K562 (cell line): ENCODE data around the gene FCRL3. TPM values are rescaled to one million over a fixed set of nuclear protein-coding genes. Genes with fewer than 3 reads are reported as not detected.

Source experiments
- ATAC-seq: fragments of 200-7000 bp; cut with Tn5 transposase; 3 replicates; pipeline ENCODE4 v1.9.1; 2020; ENCODE audit warnings: moderate library complexity
- BruUV-seq: library from RNA; stranded (reverse); fragments of 400-500 nt; replicated peaks from 2 replicates; lab custom pipeline; 2021; lab: Mats Ljungman, UMichigan
- CTCF ChIA-PET: fragments of 300-600 bp; formaldehyde crosslinking; extraction: SDS; loops from one replicate; lab custom pipeline; 2021; ENCODE audit warnings: low intra/inter-chr PET ratio; lab: Yijun Ruan, JAX
- POLR2A ChIA-PET: fragments of 300-600, 350-650 bp; sonication (Branson Sonifier 250); formaldehyde crosslinking; extraction: SDS; loops from one replicate; lab custom pipeline; 2021; ENCODE audit warnings: antibody characterized with exemption, inconsistent platforms; lab: Yijun Ruan, JAX
- DNase-seq, 4 experiments: peaks; one replicate each; pipeline versions ENCODE4 v3.0.0 to v3.0.0-alpha.2; 2011 to 2018; ENCODE audit warnings: low spot score in 3 of 4, mixed read lengths in 3 of 4; ENCODE audit errors: extremely low read depth in 1 of 4
- FAIRE-seq: peaks from 2 replicates; lab custom pipeline; 2011; peaks lifted over from hg19 to GRCh38; lab: Jason Lieb, UNC
- H2AFZ ChIP-seq: 2 replicates; pipeline ENCODE4 v1.6.0; 2011; ENCODE audit warnings: low read depth, low read length, control low read depth, inconsistent platforms
- H3K27ac ChIP-seq: fragments of 200-600 bp; 3 replicates; pipeline ENCODE4 v1.8.0; 2011; ENCODE audit warnings: low read depth, mild to moderate bottlenecking, control low read depth, inconsistent platforms, low read length, moderate library complexity, mixed read lengths; ENCODE audit errors: extremely low read depth
- H3K27me3 ChIP-seq, 2 experiments: fragments of 300-600 bp in 1 of 2; 2 replicates in 1 of 2; 3 replicates in 1 of 2; pipeline versions ENCODE4 v1.6.0 to v1.8.0; 2011; ENCODE audit warnings: inconsistent platforms in 2 of 2, low read length in 2 of 2, mild to moderate bottlenecking in 1 of 2, mixed read lengths in 1 of 2, moderate library complexity in 1 of 2; ENCODE audit not compliant: control insufficient read depth in 2 of 2, insufficient read depth in 2 of 2
- H3K36me3 ChIP-seq: fragments of 300-600 bp; 3 replicates; pipeline ENCODE4 v1.8.0; 2011; ENCODE audit warnings: mild to moderate bottlenecking, low read length, inconsistent platforms; ENCODE audit not compliant: control insufficient read depth, insufficient read depth
- H3K4me1 ChIP-seq, 2 experiments: fragments of 200-600 bp in 1 of 2; replicated peaks in 1 of 2; 2 replicates in 1 of 2; 3 replicates in 1 of 2; pipeline versions ENCODE4 v1.5.1 to v1.8.0; 2011; ENCODE audit warnings: inconsistent platforms in 2 of 2, low read length in 2 of 2, mild to moderate bottlenecking in 1 of 2, mixed read lengths in 1 of 2, moderate library complexity in 1 of 2; ENCODE audit not compliant: control insufficient read depth in 2 of 2, insufficient read depth in 2 of 2
- H3K4me2 ChIP-seq: 2 replicates; pipeline ENCODE4 v1.6.1; 2011; ENCODE audit warnings: low read length, control low read depth, inconsistent platforms, mixed read lengths; ENCODE audit not compliant: insufficient read depth
- H3K4me3 ChIP-seq: fragments of 200-600 bp; sonication (generic), shearing (Covaris generic); 2 replicates; pipeline ENCODE4 v1.5.1; 2016; ENCODE audit warnings: control low read depth, inconsistent platforms
- H3K79me2 ChIP-seq: fragments of 200-600 bp; 3 replicates; pipeline ENCODE4 v1.8.0; 2011; ENCODE audit warnings: low read length, inconsistent platforms; ENCODE audit not compliant: control insufficient read depth, insufficient read depth
- H3K9ac ChIP-seq, 2 experiments: 2 replicates each; pipeline versions ENCODE4 v1.6.0 to v1.6.1; 2011; ENCODE audit warnings: low read depth in 2 of 2, low read length in 2 of 2, control low read depth in 1 of 2, inconsistent platforms in 1 of 2, mild to moderate bottlenecking in 1 of 2, mixed read lengths in 1 of 2; ENCODE audit not compliant: insufficient read depth in 1 of 2
- H3K9me1 ChIP-seq: one replicate; pipeline ENCODE4 v1.6.0; 2011; ENCODE audit warnings: inconsistent platforms, mild to moderate bottlenecking, low read length, moderate library complexity; ENCODE audit not compliant: control insufficient read depth, insufficient read depth
- H3K9me3 ChIP-seq: replicated peaks from 2 replicates; pipeline ENCODE4 v1.5.1; 2011; ENCODE audit warnings: low read depth, low read length, inconsistent platforms; ENCODE audit not compliant: control insufficient read depth, insufficient read depth
- H4K20me1 ChIP-seq: replicated peaks from 2 replicates; pipeline ENCODE4 v1.6.1; 2011; ENCODE audit warnings: low read length, inconsistent platforms, mixed read lengths; ENCODE audit not compliant: control insufficient read depth, insufficient read depth
- AFF4 ChIP-seq: sonication (generic); formaldehyde crosslinking; IDR thresholded peaks from 2 replicates; pipeline ENCODE4 v1.8.0; 2023; ENCODE audit warnings: mild to moderate bottlenecking, missing genetic modification reagents
- BHLHE40 ChIP-seq: IDR thresholded peaks from 2 replicates; pipeline ENCODE4 v1.6.1; 2011; ENCODE audit warnings: low read length, improper control_type of control experiment
- HDAC3 ChIP-seq: fragments of 450-650 bp; IDR thresholded peaks from 2 replicates; pipeline ENCODE4 v1.6.1; 2018; ENCODE audit warnings: borderline replicate concordance, mild to moderate bottlenecking, moderate library complexity; ENCODE audit not compliant: partially characterized antibody
- MLLT1 ChIP-seq, 2 experiments: fragments of 450-650 bp; IDR thresholded peaks; 2 replicates each; pipeline ENCODE4 v1.6.1; 2016
- SRSF3 ChIP-seq: fragments of 200-400 bp; formaldehyde crosslinking; IDR thresholded peaks from 2 replicates; pipeline ENCODE4 v1.6.1; 2016; ENCODE audit warnings: mild to moderate bottlenecking, low read length, moderate library complexity; ENCODE audit not compliant: insufficient read depth
- TAF9B ChIP-seq: fragments of 450-650 bp; IDR thresholded peaks from 2 replicates; pipeline ENCODE4 v1.6.1; 2018; ENCODE audit warnings: mild to moderate bottlenecking; ENCODE audit not compliant: partially characterized antibody
- USF2 ChIP-seq: sonication (generic); formaldehyde crosslinking; IDR thresholded peaks from 2 replicates; pipeline ENCODE4 v1.5.0; 2020; ENCODE audit warnings: missing genetic modification reagents
- XRCC5 ChIP-seq: fragments of 200-400 bp; formaldehyde crosslinking; IDR thresholded peaks from 2 replicates; pipeline ENCODE4 v1.6.1; 2017; ENCODE audit warnings: low read depth, mild to moderate bottlenecking, low read length
- ZBTB1 ChIP-seq: sonication (generic); formaldehyde crosslinking; IDR thresholded peaks from 2 replicates; pipeline ENCODE4 v1.8.1; 2023; ENCODE audit warnings: missing genetic modification reagents, low read depth, mild to moderate bottlenecking, borderline replicate concordance
- ZNF384 ChIP-seq: IDR thresholded peaks from 2 replicates; pipeline ENCODE4 v1.6.1; 2012; ENCODE audit warnings: low read depth, low read length, improper control_type of control experiment
- ZNF512 ChIP-seq: IDR thresholded peaks from 2 replicates; pipeline ENCODE4 v1.6.1; 2016; ENCODE audit warnings: missing genetic modification characterization, missing compliant biosample characterization
- ZNF740 ChIP-seq, 3 experiments: fragments of 200-800 bp in 1 of 3; sonication (Bioruptor generic) in 1 of 3; sonication (generic) in 1 of 3; formaldehyde crosslinking in 1 of 3; IDR thresholded peaks; 2 replicates each; pipeline versions ENCODE4 v1.6.1 to v1.8.0; 2016 to 2022; ENCODE audit warnings: mild to moderate bottlenecking in 2 of 3, missing compliant biosample characterization in 2 of 3, missing genetic modification characterization in 2 of 3, missing genetic modification reagents in 1 of 3
- WGBS: fragments of 100-300 bp; shearing (Covaris generic); methylation state at CpG from one replicate; pipeline ENCODE4 v1.1.6; 2016; ENCODE audit warnings: low coverage, mixed read lengths; ENCODE audit not compliant: insufficient coverage; ENCODE audit errors: missing lambda C conversion rate; 5-methylcytosine and 5-hydroxymethylcytosine counted together
- in situ Hi-C: fragments of 300-500 bp; cut with MboI; formaldehyde crosslinking; loops from 4 replicates; pipeline ENCODE4 v1.15.0; 2018; ENCODE audit warnings: inconsistent platforms, mixed read lengths
- intact Hi-C: fragments of 100-400 bp; cut with micrococcal nuclease; formaldehyde crosslinking; loops from 2 replicates; pipeline ENCODE4 v1.14.2; 2022
- polyA plus RNA-seq, 8 experiments: library from polyadenylated mRNA; depleted of rRNA in 4 of 8; stranded (reverse) in 5 of 8; unstranded in 3 of 8; fragments of >200 nt; fragmentation: Nextera tagmentation in 2 of 8; fragmentation: Illumina TruSeq in 1 of 8; extraction: Ambion mirVana in 2 of 8; extraction: Trizol in 1 of 8; gene quantifications; 2 replicates each; pipeline versions ENCODE4 v1.2.1 to v1.2.3, GENCODE V29; 2011 to 2014; ENCODE audit warnings: inconsistent platforms in 1 of 8, missing spikeins in 1 of 8
- total RNA-seq, 7 experiments: library from RNA; depleted of rRNA in 6 of 7; stranded (reverse); fragments of >200 nt in 6 of 7; fragmentation: Illumina TruSeq in 2 of 7; extraction: Trizol in 2 of 7; gene quantifications; 2 replicates each; pipeline versions ENCODE4 v1.2.1 to v1.2.3, GENCODE V29; 2011 to 2021; ENCODE audit warnings: low replicate concordance in 1 of 7

The FCRL3 gene
- total and polyA plus RNA-seq, 9 of the 15 experiments (the other 6 are each of a cell fraction or from before 2014, with no cell fraction given), result not detected

GRCh38 chr1:157739229-157739901 is 38.8 kb upstream of the FCRL3 start:
- DNase-seq (no peak), ATAC-seq (no peak), FAIRE-seq (no peak)
- intact Hi-C loops (no loop called here), in situ Hi-C loops (no loop called here)
- Histone ChIP-seq H3K9me3 (no peaks in the 10 kb centered on the region), H3K9me1 (no peaks in the 10 kb centered on the region), H3K27ac (no peak overlapping the region), H3K9ac (no peak overlapping the region), H2AFZ (no peak overlapping the region), H3K4me2 (no peak overlapping the region), H3K4me3 (no peak overlapping the region), H4K20me1 (no peaks in the 10 kb centered on the region), H3K27me3 (no peaks in the 10 kb centered on the region), H3K36me3 (no peaks in the 10 kb centered on the region), H3K79me2 (no peaks in the 10 kb centered on the region), H3K4me1 (no peaks in the 10 kb centered on the region)
- 1% methylated on average over 5 of the region's 5 CpGs for WGBS
- CTCF ChIA-PET, result no interaction called here
- BruUV-seq, result no TSS peak
- POLR2A ChIA-PET, result no interaction called here
- TF ChIP-seq XRCC5, result no peak
- no peak for TF ChIP-seq BHLHE40
- no peak for TF ChIP-seq SRSF3
- TF ChIP-seq AFF4 (CRISPR knock-in tag), result no peak
- no peak for TF ChIP-seq ZNF512 (tag)
- TF ChIP-seq ZNF740 (CRISPR knock-in tag; IDR thresholded peaks at IDR 0.05), result no peak
- TF ChIP-seq ZNF740 (tag; IDR thresholded peaks at IDR 0.05), result no peak
- no peak for TF ChIP-seq ZBTB1
- TF ChIP-seq USF2 (CRISPR knock-in tag), result no peak
- TF ChIP-seq HDAC3, result no peak
- TF ChIP-seq MLLT1 (IDR thresholded peaks at IDR 0.05), result no peak
- TF ChIP-seq ZNF384, result no peak
- TF ChIP-seq TAF9B, result no peak
